Raji (cell line): ENCODE data around the gene C12orf57.

Source experiments
- POLR2A ChIP-seq: IDR thresholded peaks from 2 replicates; pipeline ENCODE4 v1.6.1; 2011; ENCODE audit warnings: low read depth, low read length, control low read depth; ENCODE audit not compliant: insufficient read depth

Gene C12orf57

DNA sequence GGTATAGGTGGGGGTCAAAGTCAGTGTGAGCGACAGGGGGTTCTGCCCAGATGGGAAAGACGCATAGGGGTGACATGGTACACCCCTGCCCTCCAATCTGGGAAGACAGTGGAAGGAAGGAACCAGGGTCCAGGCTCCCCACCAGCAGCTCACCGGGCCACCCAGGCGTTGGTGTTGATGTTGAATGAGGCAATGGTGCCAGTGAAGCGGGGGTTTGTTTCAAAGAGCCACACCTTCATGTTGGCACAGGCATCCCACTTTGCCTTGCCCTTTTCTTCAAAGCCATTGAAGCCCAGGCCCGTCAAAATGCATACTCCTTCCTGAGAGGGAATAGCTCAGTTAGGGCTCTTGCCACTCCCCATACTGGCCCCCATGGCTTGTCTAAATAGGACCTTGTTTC is 34.4 kb downstream of the C12orf57 start:
- 0 out of 2 replicates have a peak, but pooled peaks have one; percentile 15 for TF ChIP-seq POLR2A

DNA sequence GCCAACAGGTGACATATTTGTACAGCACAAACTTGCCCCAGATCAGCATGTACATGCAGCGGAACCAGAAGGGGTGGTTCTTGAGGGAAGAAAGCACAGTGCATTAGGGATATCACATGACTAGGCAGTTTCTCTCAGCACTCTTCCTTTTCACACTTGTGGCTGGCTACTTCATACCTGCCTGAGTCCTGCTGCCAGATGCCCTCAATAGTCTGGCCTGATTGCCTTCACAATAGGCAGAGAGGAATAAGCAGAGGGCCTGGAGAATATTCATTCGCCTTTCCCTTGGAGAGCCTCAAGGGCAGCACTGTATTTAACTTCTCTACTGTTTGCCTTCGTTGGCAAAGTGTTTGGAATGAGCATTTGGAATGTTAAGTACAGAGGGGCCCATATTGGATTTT is 34.8 kb downstream of the C12orf57 start:
- 0 out of 2 replicates have a peak, but pooled peaks have one; percentile 27 for TF ChIP-seq POLR2A

DNA sequence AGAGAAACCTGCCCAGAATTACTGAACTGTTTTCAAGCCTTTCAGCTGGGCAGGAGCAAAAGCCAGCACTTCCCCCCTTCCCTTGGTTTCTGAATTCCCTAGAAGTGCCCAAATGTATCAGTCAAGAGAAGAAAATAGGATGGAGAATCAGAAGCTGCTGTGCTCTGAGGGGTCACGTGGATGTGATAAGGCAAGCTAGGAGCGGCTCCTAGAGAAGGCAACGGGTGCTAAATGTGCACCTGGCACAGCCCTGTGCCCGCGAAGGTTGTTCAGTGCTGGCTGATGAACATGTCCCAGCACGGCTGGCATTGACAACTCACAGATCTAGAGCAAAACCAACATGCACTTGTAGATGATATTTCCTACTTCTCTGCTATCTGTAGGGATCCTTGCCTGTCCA is 35.2 kb downstream of the C12orf57 start:
- no peak for TF ChIP-seq POLR2A

DNA sequence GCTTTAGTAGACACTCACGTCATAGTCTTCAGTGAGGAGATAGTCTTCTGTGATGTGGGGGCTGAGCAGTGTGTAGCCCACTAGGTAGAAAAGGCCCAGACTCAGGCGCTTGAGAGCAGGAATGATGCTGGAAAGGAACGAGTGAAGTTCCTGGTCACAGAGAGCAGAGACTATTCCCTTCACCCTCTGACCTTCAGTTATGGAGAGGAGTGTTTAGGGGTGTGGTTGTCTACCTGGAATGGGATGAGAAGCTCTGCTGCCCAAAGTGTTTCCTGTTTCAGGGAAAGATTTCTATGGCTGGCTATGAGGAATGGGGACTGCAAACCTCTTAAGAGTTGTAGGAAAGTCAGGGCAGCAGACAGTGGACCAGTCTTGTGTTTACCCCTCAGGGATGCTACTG is 35.6 kb downstream of the C12orf57 start:
- no peak for TF ChIP-seq POLR2A

DNA sequence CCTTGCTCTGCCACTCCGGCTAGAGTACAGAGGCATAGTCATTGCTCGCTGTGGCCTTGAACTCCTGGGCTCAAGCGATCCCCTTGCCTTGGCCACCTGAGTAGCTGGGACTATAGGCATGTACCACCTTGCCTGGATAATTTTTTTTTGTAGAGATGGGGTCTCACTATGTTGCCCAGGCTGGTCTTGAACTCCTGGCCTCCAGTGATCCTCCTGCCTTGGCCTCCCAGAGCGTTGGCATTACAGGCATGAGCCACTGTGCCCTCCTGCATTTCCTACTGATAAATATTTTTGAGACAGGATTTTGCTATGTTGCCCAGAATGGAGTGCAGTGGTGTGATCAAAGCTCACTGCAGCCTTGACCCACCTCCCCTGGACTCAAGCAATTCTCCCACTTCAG is 36.3 kb downstream of the C12orf57 start:
- no peak for TF ChIP-seq POLR2A

DNA sequence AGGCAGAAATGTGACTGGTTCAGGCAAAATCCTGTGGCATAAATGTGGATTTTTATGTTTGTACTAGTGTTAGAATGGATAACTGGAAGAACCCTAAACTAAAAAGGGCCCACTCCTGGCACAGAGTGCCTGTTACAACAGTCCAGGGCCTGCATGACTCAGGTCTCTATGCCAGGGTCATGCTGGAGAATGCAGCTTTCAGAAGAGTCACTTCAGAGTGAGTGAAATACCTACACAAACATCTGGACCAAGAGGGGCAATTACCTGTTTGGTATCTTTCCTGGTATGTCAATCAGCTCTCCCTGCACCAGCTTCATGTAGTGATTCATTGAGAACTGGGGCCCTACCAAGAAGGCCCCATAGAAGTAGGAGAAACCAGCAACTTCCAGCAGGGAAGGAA is 36.9 kb downstream of the C12orf57 start:
- TF ChIP-seq POLR2A: no peak

DNA sequence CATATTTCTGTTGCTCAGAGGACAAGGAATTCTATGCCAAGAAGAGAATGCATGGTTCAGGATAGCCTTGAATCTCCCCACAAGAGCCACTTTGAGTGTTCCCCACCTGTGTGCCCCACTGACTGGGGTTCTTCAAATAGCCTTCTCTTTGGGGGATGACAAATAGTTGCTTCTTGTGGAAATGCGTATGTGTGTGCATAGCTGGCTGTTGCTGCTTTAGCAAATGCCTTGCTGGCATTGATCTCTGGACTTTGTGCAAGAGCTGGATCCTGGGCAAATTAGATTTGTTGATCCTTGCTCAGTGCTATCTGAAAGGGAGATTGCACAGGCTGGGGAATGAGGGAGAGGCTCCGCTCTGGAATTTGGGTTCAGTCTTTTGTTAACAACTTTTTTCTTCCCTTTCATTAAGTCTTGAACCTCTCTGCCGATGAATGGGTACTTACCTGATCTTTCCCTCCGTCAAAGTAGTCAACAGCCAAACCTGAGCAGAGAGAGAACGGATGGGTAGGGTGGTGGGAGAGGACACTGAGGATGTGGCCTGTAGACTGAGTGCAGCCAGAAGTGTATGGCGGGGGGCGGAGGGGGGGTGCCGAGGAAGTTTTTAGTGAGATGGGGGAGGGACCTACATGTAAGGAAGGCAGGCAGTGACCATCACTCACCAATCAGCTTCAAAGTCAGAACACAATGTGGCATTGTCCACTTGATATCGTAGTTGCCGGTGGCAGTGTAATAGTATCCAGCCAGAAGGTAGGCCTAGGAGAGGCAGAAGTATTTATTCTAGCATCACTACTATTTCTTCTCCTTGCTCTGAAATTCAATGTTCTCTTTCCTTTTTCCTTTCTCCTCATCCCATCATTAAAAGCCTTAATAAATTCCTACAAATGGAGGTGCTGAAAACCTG is 37.6 kb downstream of the C12orf57 start:
- no peak for TF ChIP-seq POLR2A

DNA sequence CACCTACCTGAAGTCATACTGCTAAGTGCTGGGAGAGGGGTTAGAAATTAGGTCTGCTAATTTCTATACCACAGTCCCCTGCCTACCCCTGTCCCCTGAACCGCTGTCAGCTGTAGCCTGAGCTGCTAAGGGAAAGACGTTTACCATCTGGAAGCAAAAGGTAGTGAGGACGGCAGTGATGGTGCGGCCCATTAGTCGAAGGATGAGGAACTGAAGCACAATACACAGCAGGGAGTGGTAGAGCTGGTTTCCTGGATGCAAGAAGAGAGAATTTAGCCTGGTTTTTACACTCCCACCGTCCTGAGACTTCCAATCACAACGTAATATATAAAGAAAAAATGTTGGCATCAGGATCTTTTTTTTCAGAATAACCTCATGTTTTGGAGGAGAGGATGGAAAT is 38.7 kb downstream of the C12orf57 start:
- no peak for TF ChIP-seq POLR2A

DNA sequence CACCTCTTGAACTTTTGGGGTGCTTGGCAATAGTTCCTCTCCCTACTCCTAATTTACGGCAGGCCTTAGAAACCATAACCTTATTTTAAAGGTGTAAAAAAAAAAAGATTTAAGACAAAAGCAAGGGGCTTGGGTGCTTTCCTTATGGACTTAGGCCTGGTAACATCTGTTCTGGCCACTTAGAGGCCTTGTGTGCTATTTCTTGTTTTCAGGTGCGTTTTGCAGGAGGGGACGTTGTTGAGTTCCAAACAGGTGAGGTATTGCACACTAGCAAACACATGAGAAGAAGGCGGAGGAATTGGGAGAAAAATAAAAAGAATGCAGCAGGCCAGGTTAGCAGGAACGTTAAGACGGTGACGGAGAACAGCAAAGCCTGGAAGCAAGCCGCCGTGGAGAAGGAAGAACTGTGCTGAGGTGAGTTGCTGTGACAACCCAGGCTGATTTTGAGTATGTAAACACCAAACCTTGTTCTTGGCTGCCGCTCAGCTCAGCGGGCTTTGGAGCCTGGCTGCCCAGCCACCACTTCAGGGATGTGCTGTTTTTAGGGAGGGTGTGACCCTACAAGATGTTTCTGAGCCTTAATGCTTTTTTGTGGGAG is 44.2 kb downstream of the C12orf57 start:
- no peak for TF ChIP-seq POLR2A
